LNCAP (cell line): Measurements from ENCODE around the gene SLTM.

Experiments used
- CTCF ChIP-seq: fragments of 450-650 bp; IDR thresholded peaks from 2 replicates; pipeline ENCODE4 v1.5.1; 2017; ENCODE audit warnings: mild to moderate bottlenecking

SLTM gene

GRCh38 chr15:58934521-58934920 lies 1.0 kb upstream of the SLTM start:
- TF ChIP-seq CTCF: no peak

DNA sequence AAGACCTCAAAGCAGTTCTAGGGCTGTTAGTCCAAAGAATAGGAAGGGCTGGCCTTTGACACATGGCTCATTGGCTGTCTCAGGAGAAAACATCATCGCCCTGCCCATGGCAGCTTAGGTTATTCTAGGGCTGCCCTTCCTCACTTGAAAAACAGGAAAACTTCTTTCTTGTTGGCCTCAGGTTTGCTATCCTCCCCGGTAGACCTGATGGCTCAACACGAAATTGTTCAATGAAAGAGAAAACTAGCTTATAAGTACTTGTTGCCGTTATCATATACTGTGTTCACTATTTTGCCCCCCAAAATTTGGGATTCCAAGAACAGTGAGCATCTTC lies 602 bp upstream of the SLTM start:
- TF ChIP-seq CTCF: no peak

GRCh38 chr15:58932710-58933280 lies 684 bp downstream of the SLTM start:
- no peak for TF ChIP-seq CTCF

DNA sequence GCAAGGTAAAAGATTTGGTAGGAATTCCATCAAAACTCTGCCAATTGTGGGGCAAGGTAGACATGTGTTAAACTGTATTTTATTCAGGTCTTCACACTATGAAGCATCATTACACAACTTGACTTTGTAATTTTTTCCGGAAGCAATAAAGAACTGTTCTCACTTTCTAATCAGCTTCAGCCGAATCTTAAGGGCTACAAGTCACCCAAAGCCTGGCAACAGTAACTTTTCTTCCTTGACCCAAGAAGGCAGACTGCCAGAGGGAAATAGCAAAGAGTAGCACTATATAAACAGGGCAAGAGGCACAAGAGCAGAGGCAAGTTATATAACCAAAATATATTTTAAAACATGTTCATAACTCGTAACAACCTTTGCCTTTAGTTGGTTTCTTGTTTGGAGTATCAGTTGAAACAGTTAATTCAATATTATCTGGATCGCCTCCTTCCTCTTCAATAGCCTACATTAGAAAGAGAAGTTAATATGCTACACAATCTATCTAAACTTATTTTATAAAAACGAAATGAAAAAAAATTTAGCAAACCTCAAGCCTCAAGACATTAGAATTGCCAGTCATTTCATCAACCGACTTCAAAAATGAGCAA lies 1.4 kb downstream of the SLTM start:
- TF ChIP-seq CTCF: no peak

- no peak for TF ChIP-seq CTCF
These were observed 3.5 kb downstream of the SLTM start for GRCh38 chr15:58929891-58930416.

GRCh38 chr15:58926823-58927222 lies 6.7 kb downstream of the SLTM start:
- TF ChIP-seq CTCF: no peak

GRCh38 chr15:58924327-58924726 lies 9.2 kb downstream of the SLTM start:
- TF ChIP-seq CTCF: no peak
